Prostate gland (tissue), 2 donors: ENCODE data around the gene OSER1.

ENCODE experiments used
- CTCF ChIP-seq, 4 experiments: fragments of 200-600 bp in 2 of 4; fragments of 450-650 bp in 2 of 4; sonication (generic) in 2 of 4; IDR thresholded peaks; 1 replicate in 3 of 4; 2 replicates in 1 of 4; pipeline ENCODE4 v1.5.1; 2016 to 2019; ENCODE audit warnings: antibody characterized with exemption in 4 of 4, mild to moderate bottlenecking in 2 of 4, moderate library complexity in 2 of 4
- POLR2A ChIP-seq: fragments of 450-650 bp; IDR thresholded peaks from one replicate; pipeline ENCODE4 v1.6.1; 2016; ENCODE audit warnings: antibody characterized with exemption, mild to moderate bottlenecking

DNA sequence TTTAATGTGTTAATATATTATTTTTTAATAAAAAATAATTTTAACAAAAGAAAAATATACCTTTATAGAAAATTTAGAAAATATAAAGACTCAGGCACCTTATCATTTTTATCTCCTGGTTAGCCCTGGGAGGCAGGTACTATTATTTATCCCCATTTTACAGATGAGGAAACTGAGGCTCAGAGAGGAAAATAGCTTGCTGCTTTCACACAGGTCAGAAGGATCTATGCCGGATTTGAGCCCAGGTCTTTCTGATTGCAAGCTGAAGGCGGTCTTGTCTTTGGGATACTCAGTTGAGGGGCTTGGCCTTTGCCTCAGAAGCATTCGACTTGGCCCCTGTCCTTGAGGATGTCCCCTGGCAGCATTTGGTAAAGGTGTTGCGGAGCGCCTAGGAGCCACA, 11.5 kb upstream of the OSER1 start:
- TF ChIP-seq CTCF (IDR thresholded peaks at IDR 0.05) (no peak), POLR2A (no peak)
